HCT116 (cell line): ENCODE data around the gene STRN3. TPM values are rescaled to one million over a fixed set of nuclear protein-coding genes. Genes with fewer than 3 reads are reported as not detected.
A peak's percentile ranks its signal among the peaks of the same experiment; 100 is the strongest.

Experiments
- ATAC-seq: fragments of 200-7000 bp; cut with Tn5 transposase; 2 replicates; pipeline ENCODE4 v1.9.1; 2020; ENCODE audit warnings: mild to moderate bottlenecking, moderate library complexity
- Bru-seq: library from RNA; stranded (reverse); fragments of 400-500 nt; gene quantifications from one replicate; lab custom pipeline; 2021; lab: Mats Ljungman, UMichigan
- BruChase-seq, 2 experiments: library from RNA; stranded (reverse); fragments of 400-500 nt; gene quantifications; one replicate each; lab custom pipeline; 2021; lab: Mats Ljungman, UMichigan
- BruUV-seq: library from RNA; stranded (reverse); fragments of 400-500 nt; replicated peaks from 2 replicates; lab custom pipeline; 2021; lab: Mats Ljungman, UMichigan
- CTCF ChIA-PET: fragments of 300-600 bp; sonication (Branson Sonifier 250); formaldehyde crosslinking; loops from one replicate; lab custom pipeline; 2021; ENCODE audit warnings: antibody characterized with exemption; lab: Charles Lee
- POLR2A ChIA-PET: fragments of 300-600, 350-600 bp; sonication (Branson Sonifier 250); formaldehyde crosslinking; loops from one replicate; lab custom pipeline; 2021; ENCODE audit warnings: antibody characterized with exemption; lab: Charles Lee
- RAD21 ChIA-PET, 2 experiments: fragments of 300-600 bp; sonication (Branson Sonifier 250); formaldehyde crosslinking; loops; one replicate each; lab custom pipeline; 2023; ENCODE audit warnings: low total read pairs in 2 of 2; ENCODE audit not compliant: uncharacterized antibody in 2 of 2, unreplicated experiment in 2 of 2, low non-redundant PET in 1 of 2; lab: Charles Lee
- DNase-seq: peaks from one replicate; pipeline ENCODE4 v3.0.0-alpha.2; 2010; ENCODE audit warnings: low read depth, low spot score
- H2AFZ ChIP-seq: fragments of 200-600 bp; shearing (Covaris generic), sonication (generic); 2 replicates; pipeline ENCODE4 v1.6.1; 2017; ENCODE audit warnings: low read depth, mixed run types, mixed read lengths, antibody characterized with exemption, low read length; ENCODE audit not compliant: poor library complexity, severe bottlenecking
- H3K27ac ChIP-seq: 2 replicates; pipeline ENCODE4 v1.5.1; 2012; ENCODE audit warnings: low read depth, low read length
- H3K27me3 ChIP-seq: fragments of 200-600 bp; sonication (generic); 2 replicates; pipeline ENCODE4 v1.6.1; 2016; ENCODE audit warnings: mixed run types, low read length, mixed read lengths; ENCODE audit not compliant: insufficient read depth
- H3K36me3 ChIP-seq, 2 experiments: fragments of 200-500 bp in 1 of 2; fragments of 200-600 bp in 1 of 2; sonication (Bioruptor generic) in 1 of 2; sonication (generic) in 1 of 2; 2 replicates each; pipeline versions ENCODE4 v1.5.1 to v1.6.1; 2014 to 2016; ENCODE audit warnings: low read length in 2 of 2, inconsistent platforms in 1 of 2, mixed read lengths in 1 of 2, mixed run types in 1 of 2; ENCODE audit not compliant: insufficient read depth in 2 of 2, control insufficient read depth in 1 of 2
- H3K4me1 ChIP-seq, 2 experiments: fragments of 200-600 bp in 1 of 2; sonication (generic) in 1 of 2; 2 replicates each; pipeline versions ENCODE4 v1.5.1 to v1.6.1; 2012 to 2017; ENCODE audit warnings: low read length in 2 of 2, inconsistent platforms in 1 of 2, mild to moderate bottlenecking in 1 of 2, mixed read lengths in 1 of 2, mixed run types in 1 of 2, moderate library complexity in 1 of 2; ENCODE audit not compliant: insufficient read depth in 2 of 2, control insufficient read depth in 1 of 2
- H3K4me2 ChIP-seq: fragments of 200-600 bp; sonication (generic); 2 replicates; pipeline ENCODE4 v1.6.1; 2017; ENCODE audit warnings: mixed run types, low read length, mixed read lengths
- H3K4me3 ChIP-seq, 2 experiments: fragments of 200-600 bp in 1 of 2; sonication (generic) in 1 of 2; replicated peaks in 1 of 2; 2 replicates each; pipeline ENCODE4 v1.5.1; 2011 to 2016; ENCODE audit warnings: low read length in 2 of 2, control low read depth in 1 of 2, low read depth in 1 of 2, mild to moderate bottlenecking in 1 of 2, mixed read lengths in 1 of 2, mixed run types in 1 of 2
- H3K79me2 ChIP-seq: fragments of 200-600 bp; sonication (generic); 2 replicates; pipeline ENCODE4 v1.6.1; 2017; ENCODE audit warnings: mild to moderate bottlenecking, mixed run types, low read length, moderate library complexity, mixed read lengths; ENCODE audit not compliant: insufficient read depth
- H3K9ac ChIP-seq: fragments of 200-600 bp; sonication (generic); 2 replicates; pipeline ENCODE4 v1.6.1; 2016; ENCODE audit warnings: low read length, mixed read lengths
- H3K9me2 ChIP-seq: fragments of 200-600 bp; sonication (generic), shearing (Covaris generic); 2 replicates; pipeline ENCODE4 v1.6.1; 2017; ENCODE audit warnings: mixed run types, mild to moderate bottlenecking, moderate library complexity; ENCODE audit not compliant: insufficient read depth
- H3K9me3 ChIP-seq, 2 experiments: fragments of 200-500 bp in 1 of 2; fragments of 200-600 bp in 1 of 2; sonication (Bioruptor generic) in 1 of 2; sonication (generic) in 1 of 2; 2 replicates each; pipeline ENCODE4 v1.6.1; 2014 to 2017; ENCODE audit warnings: low read length in 2 of 2, mixed read lengths in 2 of 2, inconsistent platforms in 1 of 2, low read depth in 1 of 2, mild to moderate bottlenecking in 1 of 2, mixed run types in 1 of 2, moderate library complexity in 1 of 2; ENCODE audit not compliant: control insufficient read depth in 1 of 2, insufficient read depth in 1 of 2
- H4K20me1 ChIP-seq: fragments of 200-600 bp; sonication (generic), shearing (Covaris generic); 2 replicates; pipeline ENCODE4 v1.6.1; 2017; ENCODE audit warnings: mixed run types, mild to moderate bottlenecking, moderate library complexity; ENCODE audit not compliant: insufficient read depth
- ATF3 ChIP-seq: IDR thresholded peaks from 2 replicates; pipeline ENCODE4 v1.6.1; 2012
- CBX3 ChIP-seq: IDR thresholded peaks from 2 replicates; pipeline ENCODE4 v1.6.1; 2012; ENCODE audit warnings: low read depth
- CEBPB ChIP-seq: IDR thresholded peaks from 2 replicates; pipeline ENCODE4 v1.6.1; 2012; ENCODE audit warnings: low read depth
- CTCF ChIP-seq, 3 experiments: fragments of 200-600 bp in 1 of 3; sonication (generic) in 1 of 3; IDR thresholded peaks in 2 of 3; conservative IDR thresholded peaks in 1 of 3; 2 replicates each; pipeline ENCODE4 v1.5.1; 2012 to 2017; ENCODE audit warnings: low read depth in 2 of 3, low read length in 2 of 3, antibody characterized with exemption in 1 of 3, borderline replicate concordance in 1 of 3, control low read depth in 1 of 3, mild to moderate bottlenecking in 1 of 3, mixed read lengths in 1 of 3, mixed run types in 1 of 3, moderate library complexity in 1 of 3; ENCODE audit not compliant: insufficient read depth in 1 of 3
- EZH2phosphoT487 ChIP-seq: fragments of 200-600 bp; IDR thresholded peaks from 2 replicates; pipeline ENCODE4 v1.6.1; 2018; ENCODE audit warnings: antibody characterized with exemption, borderline replicate concordance
- FOSL1 ChIP-seq: IDR thresholded peaks from 2 replicates; pipeline ENCODE4 v1.6.1; 2012; ENCODE audit warnings: low read depth
- JUND ChIP-seq: IDR thresholded peaks from 2 replicates; pipeline ENCODE4 v1.6.1; 2012
- MAX ChIP-seq: IDR thresholded peaks from 2 replicates; pipeline ENCODE4 v1.6.1; 2012
- POLR2A ChIP-seq: IDR thresholded peaks from 2 replicates; pipeline ENCODE4 v1.7.0; 2011; ENCODE audit warnings: borderline replicate concordance; ENCODE audit not compliant: insufficient read depth, insufficient read length; ENCODE audit errors: extremely low read depth
- RAD21 ChIP-seq: IDR thresholded peaks from 2 replicates; pipeline ENCODE4 v1.6.1; 2012; ENCODE audit warnings: low read depth, mild to moderate bottlenecking
- REST ChIP-seq: IDR thresholded peaks from 2 replicates; pipeline ENCODE4 v1.6.1; 2012; ENCODE audit warnings: low read depth
- SIN3A ChIP-seq: IDR thresholded peaks from 2 replicates; pipeline ENCODE4 v1.6.1; 2012; ENCODE audit warnings: low read depth
- YY1 ChIP-seq: IDR thresholded peaks from 2 replicates; pipeline ENCODE4 v1.6.1; 2011; ENCODE audit warnings: low read length, low read depth, moderate library complexity, mild to moderate bottlenecking; ENCODE audit not compliant: insufficient replicate concordance; ENCODE audit errors: extremely low read depth
- ZFX ChIP-seq: fragments of 450-650 bp; IDR thresholded peaks from 2 replicates; pipeline ENCODE4 v1.6.1; 2017
- ZNF274 ChIP-seq: fragments of 200-500 bp; sonication (Bioruptor generic); IDR thresholded peaks from 2 replicates; pipeline ENCODE4 v1.6.1; 2014; ENCODE audit warnings: mild to moderate bottlenecking, low read depth, low read length, inconsistent platforms
- intact Hi-C: fragments of 100-400 bp; cut with micrococcal nuclease; formaldehyde crosslinking; loops from 2 replicates; pipeline ENCODE4 v1.10.0; 2022
- long read RNA-seq: library from polyadenylated mRNA; unstranded; transcript quantifications from one replicate; pipeline ENCODE4 v2.0.0, GENCODE V29; 2021; ENCODE audit not compliant: unreplicated experiment
- polyA plus RNA-seq: library from polyadenylated mRNA; unstranded; fragments of >200 nt; gene quantifications from 2 replicates; pipeline ENCODE4 v1.2.1, GENCODE V29; 2012; ENCODE audit warnings: missing spikeins
- total RNA-seq: library from RNA; stranded (reverse); gene quantifications from one replicate; pipeline ENCODE4 v1.2.1, GENCODE V29; 2021; ENCODE audit not compliant: unreplicated experiment

Gene STRN3
- 43.4 TPM for total RNA-seq
- polyA plus RNA-seq, result 18.5 and 22.7 TPM in 2 replicates
- Bru-seq, nascent RNA, result percentile 96 among the genes with signal in this experiment
- percentile 89 among the genes with signal in this experiment for BruChase-seq, experiment 1, labeled RNA remaining after a 6-hour chase
- percentile 92 among the genes with signal in this experiment for BruChase-seq, experiment 2, labeled RNA remaining after a 2-hour chase
- long read RNA-seq, transcript STRN3-201 (16 exons, 3,970 nt), result major isoform, 63 of 115 reads
- long read RNA-seq, transcript STRN3-202 (18 exons, 2,799 nt), result minor isoform, 8 of 115 reads
- long read RNA-seq, partial matches to known transcripts, result 4 of 115 reads
- long read RNA-seq, other reads (novel, unspliced or antisense), result 37 of 115 reads

- Histone ChIP-seq H3K9me2 (no peaks in the 10 kb centered on the region; the same call in 1 of the 2 replicates), H3K36me3 (peaks cover 0 to 6% of the 10 kb centered on the region in 2 experiments; a peak in 2 of 4 replicates), H3K4me3 (peak within 1 kb of the TSS; percentile 80 to 91), H3K4me2 (peak within 1 kb of the TSS; percentile 85), H3K9ac (peak within 1 kb of the TSS; percentile 97), H3K79me2 (peaks cover 63% of the 10 kb centered on the region), H3K27me3 (no peaks in the 10 kb centered on the region), H3K27ac (peak within 1 kb of the TSS; percentile 97), H3K9me3 (no peaks in the 10 kb centered on the region), H3K4me1 (peaks cover 43 to 49% of the 10 kb centered on the region in 2 experiments), H4K20me1 (no peaks in the 10 kb centered on the region), H2AFZ (peak within 1 kb of the TSS; percentile 22)
- intact Hi-C loops, result loop anchor here (1.0 to 2.0 kb wide), 2 partner anchors 57 to 60 kb away; no protein-coding TSS in a partner anchor
- RAD21 ChIA-PET, result interaction anchor here in 1 of 2 experiments (0.6 kb wide), 1 partner anchor 103 kb away, joined by 3 read pairs; no protein-coding TSS in a partner anchor
- no TSS peak for BruUV-seq
- CTCF ChIA-PET, result interaction anchor here (1.1 kb wide), 1 partner anchor 13 kb away, joined by 4 read pairs; no protein-coding TSS in a partner anchor
- DNase-seq (no peak), ATAC-seq (no peak)
- POLR2A ChIA-PET, result interaction anchor here (0.6 to 1.9 kb wide), 20 partner anchors 9 to 394 kb away, joined by 3 to 9 read pairs (median 3); partner anchors contain the start of gene HEATR5A
- TF ChIP-seq ATF3 (no peak), JUND (no peak), ZNF274 (no peak), MAX (no peak), CEBPB (no peak), FOSL1 (no peak), SIN3A (peak; percentile 37; the same call in 1 of the 2 replicates), EZH2phosphoT487 (no peak), YY1 (peak; percentile 80), POLR2A (peak; percentile 45), RAD21 (no peak), CTCF (IDR thresholded peaks at IDR 0.05 in 2 of 3, conservative IDR thresholded peaks at IDR 0.05 in 1 of 3; ENCODE audit: borderline replicate concordance in 1 of 3, insufficient read depth in 1 of 3, low read depth in 2 of 3, low read length in 2 of 3) (no peak), ZFX (peak; percentile 69; the same call in 1 of the 2 replicates), CBX3 (no peak), REST (no peak)
Observed at GRCh38 chr14:31026077-31026449, at the start of gene STRN3. Gene STRN3, minus strand, starts transcription at chr14:31026379. Its CDS starts 194 bp downstream, at chr14:31026185.
